Measurements from ENCODE around the gene SIPA1L3. TPM values are rescaled to one million over a fixed set of nuclear protein-coding genes. Genes with fewer than 3 reads are reported as not detected.
"Not testable (repeated sequence)": the region's sequence is repeated elsewhere in the genome, so short reads cannot be mapped to it uniquely, and the experiment has no call there.

Gene SIPA1L3
- total RNA-seq, 6 experiments from 2014 or later: 9.1 to 20.4 (median 14.9) TPM

GRCh38 chr19:38070573-38070972, 163.6 kb downstream of the SIPA1L3 start:
- WGBS (ENCODE audit: insufficient coverage, low coverage, low lambda C conversion rate, missing lambda C conversion rate): no CpG with 5 or more reads among the region's 3 CpGs
- Histone ChIP-seq H3K9me3 (no peaks in the 10 kb centered on the region), H3K4me1 (no peaks in the 10 kb centered on the region), H3K27me3 (no peaks in the 10 kb centered on the region), H3K4me3 (no peak overlapping the region), H3K27ac (no peak overlapping the region), H3K36me3 (no peaks in the 10 kb centered on the region)
- DNase-seq (no peak), ATAC-seq (no peak)
- no peak for TF ChIP-seq POLR2A (IDR thresholded peaks at IDR 0.05)
- TF ChIP-seq CTCF (IDR thresholded peaks at IDR 0.05): no peak
- intact Hi-C loops (cut with DNase I): loop anchor here in 1 of 2 donors (10.0 kb wide), 1 partner anchor 166 kb away; the partner anchor contains the start of genes SIPA1L3 and WDR87

- not testable (repeated sequence) for H3K4me1 ChIP-seq, H3K9me3 ChIP-seq, H3K27me3 ChIP-seq, H3K36me3 ChIP-seq, H3K27ac ChIP-seq, ATAC-seq, DNase-seq, H3K4me3 ChIP-seq
- intact Hi-C loops (cut with DNase I): loop anchor here in 1 of 2 donors (10.0 kb wide), 1 partner anchor 166 kb away; the partner anchor contains the start of genes SIPA1L3 and WDR87
- 87% methylated on average over 4 of the region's 6 CpGs for WGBS (ENCODE audit: insufficient coverage, low coverage, low lambda C conversion rate, missing lambda C conversion rate)
Measured at GRCh38 chr19:38071054-38071453, 164.0 kb downstream of the SIPA1L3 start.

GRCh38 chr19:38071647-38072046, 164.6 kb downstream of the SIPA1L3 start:
- no peaks in the 10 kb centered on the region for H3K9me3 ChIP-seq
- 71% methylated on average over 1 of the region's 5 CpGs for WGBS (ENCODE audit: insufficient coverage, low coverage, low lambda C conversion rate, missing lambda C conversion rate)
- H3K4me1 ChIP-seq: no peaks in the 10 kb centered on the region
- no peaks in the 10 kb centered on the region for H3K27me3 ChIP-seq
- H3K36me3 ChIP-seq: no peaks in the 10 kb centered on the region
- H3K4me3 ChIP-seq: no peak overlapping the region
- intact Hi-C loops (cut with DNase I): loop anchor here in 1 of 2 donors (10.0 kb wide), 1 partner anchor 167 kb away; the partner anchor contains the start of genes SIPA1L3 and WDR87
- no peak overlapping the region for H3K27ac ChIP-seq
- no peak for DNase-seq
- ATAC-seq: no peak
- TF ChIP-seq POLR2A (IDR thresholded peaks at IDR 0.05) (no peak), CTCF (IDR thresholded peaks at IDR 0.05) (no peak)

- intact Hi-C loops (cut with DNase I): loop anchor here in 1 of 2 donors (10.0 kb wide), 1 partner anchor 168 kb away; the partner anchor contains the start of genes SIPA1L3 and WDR87
- H3K36me3 ChIP-seq: no peaks in the 10 kb centered on the region
- ATAC-seq (no peak), DNase-seq (no peak)
- H3K9me3 ChIP-seq: no peaks in the 10 kb centered on the region
- no peak overlapping the region for H3K27ac ChIP-seq
- WGBS (ENCODE audit: insufficient coverage, low coverage, low lambda C conversion rate, missing lambda C conversion rate): 74% methylated on average over 10 of the region's 18 CpGs
- no peak overlapping the region for H3K4me3 ChIP-seq
- no peaks in the 10 kb centered on the region for H3K4me1 ChIP-seq
- no peaks in the 10 kb centered on the region for H3K27me3 ChIP-seq
- no peak for TF ChIP-seq POLR2A (IDR thresholded peaks at IDR 0.05)
- no peak for TF ChIP-seq CTCF (IDR thresholded peaks at IDR 0.05)
Measured at GRCh38 chr19:38072776-38073750, 166.1 kb downstream of the SIPA1L3 start.
